Aorta (tissue), 5 donors: ENCODE data around the gene CPNE2. TPM values are rescaled to one million over a fixed set of nuclear protein-coding genes. Genes with fewer than 3 reads are reported as not detected.

Experiments used
- ATAC-seq: fragments of 200-7000 bp; cut with Tn5 transposase; one replicate; pipeline ENCODE4 v1.9.1; 2022; ENCODE audit warnings: moderate library complexity; ENCODE audit not compliant: low FRiP score
- DNase-seq, 2 donors: peaks; one replicate each; pipeline ENCODE4 v3.0.0-alpha.2; 2020
- H3K27ac ChIP-seq, 2 donors: one replicate each; pipeline ENCODE4 v1.5.1; 2013; ENCODE audit warnings: low read length in 2 of 2, mild to moderate bottlenecking in 2 of 2, moderate library complexity in 2 of 2, control low read depth in 1 of 2, inconsistent platforms in 1 of 2, low read depth in 1 of 2
- H3K27me3 ChIP-seq, 2 donors: one replicate each; pipeline ENCODE4 v1.6.1; 2013; ENCODE audit warnings: control low read depth in 1 of 2, low read length in 1 of 2, mild to moderate bottlenecking in 1 of 2, moderate library complexity in 1 of 2; ENCODE audit not compliant: insufficient read depth in 2 of 2, control insufficient read depth in 1 of 2
- H3K36me3 ChIP-seq, 2 donors: one replicate each; pipeline ENCODE4 v1.6.1; 2013; ENCODE audit warnings: control low read depth in 1 of 2, low read length in 1 of 2, mild to moderate bottlenecking in 1 of 2; ENCODE audit not compliant: insufficient read depth in 2 of 2, control insufficient read depth in 1 of 2
- H3K4me1 ChIP-seq, 2 donors: one replicate each; pipeline ENCODE4 v1.6.1; 2013; ENCODE audit warnings: low read length in 2 of 2, control low read depth in 1 of 2, mild to moderate bottlenecking in 1 of 2, moderate library complexity in 1 of 2; ENCODE audit not compliant: insufficient read depth in 2 of 2, control insufficient read depth in 1 of 2
- H3K4me3 ChIP-seq, 2 donors: one replicate each; pipeline ENCODE4 v1.5.1; 2013; ENCODE audit warnings: low read length in 2 of 2, control low read depth in 1 of 2, mild to moderate bottlenecking in 1 of 2
- H3K9me3 ChIP-seq: one replicate; pipeline ENCODE4 v1.6.1; 2013; ENCODE audit warnings: mild to moderate bottlenecking, low read length; ENCODE audit not compliant: control insufficient read depth
- WGBS, 2 donors: extraction: QIAGEN DNeasy Blood & Tissue Kit; methylation state at CpG; one replicate each; pipeline ENCODE4 v1.1.7; 2013; 5-methylcytosine and 5-hydroxymethylcytosine counted together
- intact Hi-C, 2 donors: fragments of 100-400 bp; cut with DNase I; formaldehyde crosslinking; loops; one replicate each; pipeline versions ENCODE4 v1.14.2 to v1.15.0; 2022
- long read RNA-seq, 2 donors: library from polyadenylated mRNA; unstranded; transcript quantifications; one replicate each; pipeline ENCODE4 v2.0.0, GENCODE V29; 2020 to 2021
- polyA plus RNA-seq, 2 donors: library from polyadenylated mRNA; stranded (reverse); fragments of 200-250 nt; gene quantifications; one replicate each; pipeline ENCODE4 v1.2.3, GENCODE V29; 2013
- total RNA-seq, 2 donors: library from RNA; stranded (reverse); fragmentation: NEBNext Ultra II Directional; extraction: Animal tissue kit (Norgen Biotek cat#: 25700); gene quantifications; one replicate each; pipeline ENCODE4 v1.2.1, GENCODE V29; 2021
- donor health status: healthy with polysubstance abuse.
- donor health status: Bipolar disorder and iron deficiency.
- donor health status: DM: no; HTN: no; CAD: no.
- donor health status: DM: no; HTN: no; CAD: no.
- donor health status: DM: yes; HTN: yes; CAD: no.

The CPNE2 gene
- total RNA-seq = 10 to 100 TPM; 29.4 to 37.1 TPM
- polyA plus RNA-seq = 10 to 100 TPM; 19.0 to 21.4 TPM
- long read RNA-seq, donor 1, transcript CPNE2-204 (15 exons, 1,976 nt) = major isoform, 6 of 14 reads
- long read RNA-seq, donor 1, partial matches to known transcripts = 2 of 14 reads
- long read RNA-seq, donor 1, other reads (novel, unspliced or antisense) = 1 of 14 reads
- long read RNA-seq, donor 2, transcript CPNE2-201 (16 exons, 2,645 nt) = major isoform, 26 of 41 reads
- long read RNA-seq, donor 2, partial matches to known transcripts = 8 of 41 reads
- long read RNA-seq, donor 2, other reads (novel, unspliced or antisense) = 3 of 41 reads

GRCh38 chr16:57091975-57092785, at the start of gene CPNE2:
Gene CPNE2, plus strand, starts transcription at chr16:57092583. Its CDS starts 18,160 bp downstream, at chr16:57110743.
- ATAC-seq = peak; percentile 83
- DNase-seq = peak; percentile 80 to 91
- intact Hi-C loops = loop anchor here in 1 of 2 donors (5.0 kb wide), 1 partner anchor 205 kb away; no protein-coding TSS in a partner anchor

DNA sequence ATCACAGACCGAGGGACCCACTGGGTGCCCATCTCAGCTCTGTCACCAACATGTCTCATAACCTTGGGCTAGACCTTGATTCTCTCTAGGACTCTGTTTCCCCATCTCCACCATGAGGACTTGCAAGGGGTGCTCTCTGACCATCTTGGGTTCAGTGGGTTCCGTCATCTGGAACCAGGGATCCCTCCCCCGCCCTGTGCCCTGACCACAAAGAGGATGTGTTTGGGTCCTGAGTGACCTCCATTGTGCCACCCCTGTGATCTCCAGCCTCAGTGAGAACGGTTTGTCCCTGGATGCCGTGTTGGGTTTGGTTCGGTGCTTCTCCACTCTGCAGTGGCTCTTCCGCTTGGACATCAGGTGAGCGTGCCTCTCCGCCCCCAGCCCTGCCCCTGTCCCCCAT, 49.1 kb upstream of the CPNE2 start:
- Histone ChIP-seq H3K27ac (no peak overlapping the region), H3K4me3 (no peak overlapping the region), H3K9me3 (no peaks in the 10 kb centered on the region), H3K27me3 (no peaks in the 10 kb centered on the region), H3K4me1 (no peaks in the 10 kb centered on the region), H3K36me3 (no peaks in the 10 kb centered on the region)
- DNase-seq (no peak), ATAC-seq (no peak)
- intact Hi-C loops = loop anchor here (10.0 kb wide), 1 partner anchor 78 kb away; the partner anchor contains the start of gene CETP (in 2 of the 2)
- 89 to 96% methylated on average over 9 of the region's 9 CpGs for WGBS, 2 donors

More at GRCh38 chr16:57091975-57092785, at the start of gene CPNE2:
- Histone ChIP-seq H3K27me3 (no peaks in the 10 kb centered on the region), H3K4me3 (peak within 1 kb of the TSS; percentile 80 to 93), H3K9me3 (no peaks in the 10 kb centered on the region), H3K4me1 (no peaks in the 10 kb centered on the region), H3K27ac (peak within 1 kb of the TSS in 1 of 2 donors; percentile 31), H3K36me3 (no peaks in the 10 kb centered on the region)
- 0 to 1% methylated on average over 50 to 100 of the region's 100 CpGs for WGBS, 2 donors

DNA sequence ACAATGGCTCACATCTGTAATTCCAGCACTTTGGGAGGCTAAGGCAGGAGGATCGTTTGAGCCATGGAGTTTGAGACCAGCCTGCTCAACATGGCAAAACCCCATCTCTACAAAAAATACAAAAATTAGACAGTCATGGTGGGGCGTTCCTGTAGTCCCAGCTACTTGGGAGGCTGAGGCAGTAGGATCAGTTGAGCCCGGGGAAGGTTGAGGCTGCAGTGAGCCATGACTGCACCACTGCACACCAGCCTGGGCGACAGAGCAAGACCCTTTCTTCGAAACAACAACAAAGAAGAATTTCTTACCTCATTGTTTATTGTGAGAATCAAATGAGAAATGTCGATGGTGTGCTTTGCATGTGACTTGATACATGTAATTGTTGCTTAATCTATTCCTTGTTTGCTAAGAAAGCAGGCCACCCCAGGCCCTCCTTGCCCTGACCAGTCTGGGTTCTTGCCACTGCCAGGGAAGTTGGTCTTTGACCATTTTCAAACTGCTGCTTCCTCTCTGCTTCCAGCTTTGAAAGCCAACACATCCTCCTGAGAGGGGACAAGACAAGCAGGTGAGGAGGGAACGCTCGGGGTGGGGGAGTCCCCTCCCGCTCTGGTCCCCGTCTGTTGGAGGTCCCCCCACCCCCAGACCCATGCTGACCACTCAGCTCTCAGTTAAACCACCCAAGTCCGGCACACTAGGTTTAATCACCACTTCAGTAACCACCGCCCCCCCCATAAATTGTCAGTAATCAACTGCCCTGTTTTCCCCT, 47.3 kb upstream of the CPNE2 start:
- DNase-seq (no peak), ATAC-seq (no peak)
- WGBS, 2 donors = 73 to 78% methylated on average over 12 of the region's 12 CpGs
- no peaks in the 10 kb centered on the region for H3K27me3 ChIP-seq
- H3K4me3 ChIP-seq = no peak overlapping the region
- intact Hi-C loops = loop anchor here (5.0 to 10.0 kb wide), 2 partner anchors 80 to 178 kb away; partner anchors contain the start of genes CETP (in 2 of the 2) and SLC12A3 (in 2 of the 2)
- H3K36me3 ChIP-seq = no peaks in the 10 kb centered on the region
- no peaks in the 10 kb centered on the region for H3K4me1 ChIP-seq
- H3K27ac ChIP-seq = no peak overlapping the region
- no peaks in the 10 kb centered on the region for H3K9me3 ChIP-seq

DNA sequence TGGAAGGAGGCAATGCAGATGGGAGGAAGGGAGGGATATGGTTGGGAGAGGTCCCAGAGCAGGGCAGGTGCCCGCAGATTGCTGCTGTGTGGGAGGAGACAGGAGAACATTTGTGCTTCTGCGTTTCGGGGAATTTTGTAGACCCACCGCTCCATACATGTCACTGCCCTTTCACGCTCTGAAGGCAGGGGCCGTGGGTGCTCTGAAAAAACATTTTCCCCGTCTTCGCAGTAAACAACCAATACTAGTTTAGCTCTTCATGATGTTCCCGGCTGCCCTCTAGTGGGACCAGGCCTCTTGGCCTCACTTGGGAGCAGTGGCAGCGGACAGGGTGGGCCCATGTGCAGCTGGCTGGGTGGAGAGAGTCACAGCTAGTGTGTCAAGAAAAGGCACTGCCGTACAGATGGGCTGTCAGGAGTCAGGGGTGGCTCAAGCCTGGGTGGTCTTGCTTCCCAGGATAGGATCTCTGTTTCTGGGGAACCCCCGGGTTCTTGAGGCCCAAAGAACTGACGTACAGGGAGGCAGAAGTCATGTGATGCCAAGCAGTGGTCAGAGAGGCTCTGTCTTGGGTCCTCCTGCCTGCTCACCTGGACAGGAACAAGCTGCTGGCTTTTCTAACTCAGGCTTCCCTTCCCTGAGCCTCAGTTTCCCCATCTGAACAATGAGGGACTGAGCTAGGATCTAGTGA, 46.5 kb upstream of the CPNE2 start:
- no peak overlapping the region for H3K4me3 ChIP-seq
- intact Hi-C loops = loop anchor here (5.0 to 10.0 kb wide), 2 partner anchors 81 to 179 kb away; partner anchors contain the start of genes CETP (in 2 of the 2) and SLC12A3 (in 2 of the 2)
- 17 to 19% methylated on average over 13 of the region's 13 CpGs for WGBS, 2 donors
- H3K27me3 ChIP-seq = no peaks in the 10 kb centered on the region
- DNase-seq (peak; percentile 84 to 91), ATAC-seq (peak; percentile 82)
- H3K36me3 ChIP-seq = no peaks in the 10 kb centered on the region
- no peaks in the 10 kb centered on the region for H3K4me1 ChIP-seq
- no peaks in the 10 kb centered on the region for H3K9me3 ChIP-seq
- H3K27ac ChIP-seq = no peak overlapping the region

DNA sequence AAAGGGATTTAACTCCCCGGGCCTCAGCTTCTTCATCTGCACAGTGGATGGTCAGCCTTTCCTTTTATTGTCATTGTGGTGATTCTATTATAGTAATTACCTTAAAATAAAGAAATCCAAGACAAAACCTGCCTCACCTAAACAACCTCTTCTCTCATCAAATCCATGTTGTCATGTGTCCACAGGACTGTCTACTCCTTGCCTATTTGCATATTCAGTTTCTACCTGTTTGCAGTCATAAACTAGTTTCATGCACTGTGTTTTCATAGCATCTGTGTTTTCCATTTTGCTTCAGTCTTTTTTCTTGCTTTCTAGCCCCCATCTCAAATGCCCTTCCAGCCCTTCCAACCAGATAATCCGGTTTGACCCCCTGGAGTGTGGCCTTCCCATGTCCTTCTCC, 44.3 kb upstream of the CPNE2 start:
- Histone ChIP-seq H3K27ac (no peak overlapping the region), H3K27me3 (no peaks in the 10 kb centered on the region), H3K4me3 (no peak overlapping the region), H3K4me1 (no peaks in the 10 kb centered on the region), H3K36me3 (no peaks in the 10 kb centered on the region), H3K9me3 (no peaks in the 10 kb centered on the region)
- intact Hi-C loops = loop anchor here (5.0 to 10.0 kb wide), 2 partner anchors 83 to 181 kb away; partner anchors contain the start of genes CETP (in 2 of the 2) and SLC12A3 (in 2 of the 2)
- DNase-seq (no peak), ATAC-seq (no peak)
- WGBS, 2 donors = 64 to 88% methylated on average over 2 of the region's 2 CpGs

GRCh38 chr16:57049678-57050077, 42.7 kb upstream of the CPNE2 start:
- no peaks in the 10 kb centered on the region for H3K27me3 ChIP-seq
- no peaks in the 10 kb centered on the region for H3K4me1 ChIP-seq
- H3K27ac ChIP-seq = no peak overlapping the region
- intact Hi-C loops = loop anchor here (5.0 to 10.0 kb wide), 2 partner anchors 85 to 182 kb away; partner anchors contain the start of genes CETP (in 2 of the 2) and SLC12A3 (in 2 of the 2)
- H3K9me3 ChIP-seq = no peaks in the 10 kb centered on the region
- H3K4me3 ChIP-seq = no peak overlapping the region
- WGBS, 2 donors = 89 to 92% methylated on average over 4 of the region's 4 CpGs
- no peak for ATAC-seq
- DNase-seq = no peak
- no peaks in the 10 kb centered on the region for H3K36me3 ChIP-seq

- 93 to 94% methylated on average over 11 of the region's 11 CpGs for WGBS, 2 donors
- intact Hi-C loops = no loop called here
- Histone ChIP-seq H3K27me3 (no peaks in the 10 kb centered on the region), H3K27ac (no peak overlapping the region), H3K4me1 (no peaks in the 10 kb centered on the region), H3K9me3 (no peaks in the 10 kb centered on the region), H3K4me3 (no peak overlapping the region), H3K36me3 (no peaks in the 10 kb centered on the region)
- DNase-seq (no peak), ATAC-seq (no peak)
These were observed 40.6 kb upstream of the CPNE2 start for GRCh38 chr16:57051696-57052228.
